GM20431 (cell line): Measurements from ENCODE around the gene FMNL2.

Source experiments
- in situ Hi-C: fragments of 300-500 bp; cut with MseI, MboI; formaldehyde crosslinking; loops from one replicate; pipeline ENCODE4 v1.15.0; 2020; ENCODE audit warnings: low sequenced_read_pairs; ENCODE audit not compliant: unreplicated experiment

Gene FMNL2

GRCh38 chr2:152562198-152562884, 227.4 kb downstream of the FMNL2 start:
- in situ Hi-C loops = no loop called here

GRCh38 chr2:152563764-152564163, 228.8 kb downstream of the FMNL2 start:
- in situ Hi-C loops = no loop called here

GRCh38 chr2:152564754-152565551, 230.0 kb downstream of the FMNL2 start:
- in situ Hi-C loops = no loop called here

- in situ Hi-C loops = no loop called here
Observed at GRCh38 chr2:152565884-152566727, 231.1 kb downstream of the FMNL2 start.

- in situ Hi-C loops = no loop called here
Observed at GRCh38 chr2:152566728-152567069, 231.7 kb downstream of the FMNL2 start.

- in situ Hi-C loops = no loop called here
Observed at GRCh38 chr2:152568531-152568930, 233.6 kb downstream of the FMNL2 start.

- in situ Hi-C loops = no loop called here
Observed at GRCh38 chr2:152569186-152569585, 234.2 kb downstream of the FMNL2 start.

GRCh38 chr2:152571048-152571766, 236.2 kb downstream of the FMNL2 start:
- in situ Hi-C loops = no loop called here

- in situ Hi-C loops = no loop called here
Observed at GRCh38 chr2:152572031-152572430, 237.1 kb downstream of the FMNL2 start.

- in situ Hi-C loops = no loop called here
Observed at GRCh38 chr2:152573168-152573567, 238.2 kb downstream of the FMNL2 start.

- in situ Hi-C loops = no loop called here
Observed at GRCh38 chr2:152577579-152577978, 242.6 kb downstream of the FMNL2 start.

- in situ Hi-C loops = no loop called here
Observed at GRCh38 chr2:152578573-152578972, 243.6 kb downstream of the FMNL2 start.

- in situ Hi-C loops = no loop called here
Observed at GRCh38 chr2:152580714-152581113, 245.7 kb downstream of the FMNL2 start.

- in situ Hi-C loops = no loop called here
Observed at GRCh38 chr2:152581360-152581759, 246.4 kb downstream of the FMNL2 start.

- in situ Hi-C loops = no loop called here
Observed at GRCh38 chr2:152582081-152582480, 247.1 kb downstream of the FMNL2 start.

GRCh38 chr2:152583512-152584229, 248.7 kb downstream of the FMNL2 start:
- in situ Hi-C loops = no loop called here

GRCh38 chr2:152584301-152584700, 249.3 kb downstream of the FMNL2 start:
- in situ Hi-C loops = no loop called here

- in situ Hi-C loops = no loop called here
Observed at GRCh38 chr2:152585830-152586484, 251.0 kb downstream of the FMNL2 start.
